Left lung (tissue), 10 donors: ENCODE results near the gene CRYL1. TPM values are rescaled to one million over a fixed set of nuclear protein-coding genes. Genes with fewer than 3 reads are reported as not detected.

ENCODE experiments used
- ATAC-seq: fragments of 200-7000 bp; cut with Tn5 transposase; one replicate; pipeline ENCODE4 v1.9.1; 2020; ENCODE audit warnings: moderate library complexity
- DNase-seq, 4 donors: peaks; one replicate each; pipeline ENCODE4 v3.0.0-alpha.2; 2013 to 2020
- H3K27ac ChIP-seq, 2 donors: fragments of 200-600 bp; sonication (generic) in 1 of 2; one replicate each; pipeline versions ENCODE4 v1.5.0 to v1.8.0; 2020 to 2021
- H3K27me3 ChIP-seq, 2 donors: fragments of 200-600 bp; sonication (generic) in 1 of 2; one replicate each; pipeline versions ENCODE4 v1.5.0 to v1.8.0; 2020 to 2021
- H3K36me3 ChIP-seq, 2 donors: fragments of 200-600 bp; sonication (generic) in 1 of 2; one replicate each; pipeline versions ENCODE4 v1.5.0 to v1.8.0; 2020 to 2021
- H3K4me1 ChIP-seq, 2 donors: fragments of 200-600 bp; one replicate each; pipeline ENCODE4 v1.8.0; 2021
- H3K4me3 ChIP-seq, 2 donors: fragments of 200-600 bp; sonication (generic) in 1 of 2; one replicate each; pipeline versions ENCODE4 v1.5.0 to v1.8.0; 2020 to 2021; ENCODE audit warnings: mild to moderate bottlenecking in 1 of 2
- H3K9me3 ChIP-seq, 2 donors: fragments of 200-600 bp; sonication (generic) in 1 of 2; one replicate each; pipeline versions ENCODE4 v1.5.0 to v1.8.0; 2020 to 2021
- CTCF ChIP-seq, 2 donors: fragments of 200-600 bp; sonication (generic) in 1 of 2; IDR thresholded peaks; one replicate each; pipeline versions ENCODE4 v1.5.0 to v1.8.0; 2021; ENCODE audit warnings: antibody characterized with exemption in 2 of 2
- intact Hi-C, 2 donors: fragments of 100-400 bp; cut with DNase I; formaldehyde crosslinking; loops; one replicate each; pipeline versions ENCODE4 v1.11.2 to v1.14.2; 2022
- polyA plus RNA-seq, 6 donors: library from polyadenylated mRNA; unstranded; fragments of 120-200 nt; gene quantifications; one replicate each; pipeline ENCODE4 v1.2.1, GENCODE V29; 2013; ENCODE audit not compliant: insufficient read length in 6 of 6
- total RNA-seq, 2 donors: library from RNA; stranded (reverse); fragmentation: NEBNext Ultra II Directional; extraction: Animal tissue kit (Norgen Biotek cat#: 25700); gene quantifications; one replicate each; pipeline ENCODE4 v1.2.1, GENCODE V29; 2021
- donor health status: DM: no; HTN: yes; CAD: no.
- donor health status: DM: no; HTN: no; CAD: no.

CRYL1 gene
- total and polyA plus RNA-seq, 8 donors: 15.5 to 31.8 (median 24.6) TPM

GRCh38 chr13:20451397-20451796 is 74.3 kb downstream of the CRYL1 start:
- no peaks in the 10 kb centered on the region for H3K36me3 ChIP-seq
- no peak for TF ChIP-seq CTCF (IDR thresholded peaks at IDR 0.05)
- no peak overlapping the region for H3K27ac ChIP-seq
- intact Hi-C loops: no loop called here
- no peak overlapping the region for H3K4me3 ChIP-seq
- DNase-seq: no peak
- no peaks in the 10 kb centered on the region for H3K27me3 ChIP-seq
- no peak for ATAC-seq
- H3K4me1 ChIP-seq: no peaks in the 10 kb centered on the region
- H3K9me3 ChIP-seq: peaks cover 0 to 30% of the 10 kb centered on the region in 2 donors

- ATAC-seq: no peak
- Histone ChIP-seq H3K4me1 (no peaks in the 10 kb centered on the region), H3K4me3 (no peak overlapping the region), H3K36me3 (no peaks in the 10 kb centered on the region), H3K9me3 (peaks cover 0 to 34% of the 10 kb centered on the region in 2 donors), H3K27me3 (no peaks in the 10 kb centered on the region), H3K27ac (no peak overlapping the region)
- DNase-seq: no peak
- intact Hi-C loops: no loop called here
- no peak for TF ChIP-seq CTCF (IDR thresholded peaks at IDR 0.05)
Observed at GRCh38 chr13:20448470-20448869, 77.2 kb downstream of the CRYL1 start.

- Histone ChIP-seq H3K4me3 (no peak overlapping the region), H3K27ac (no peak overlapping the region), H3K27me3 (no peaks in the 10 kb centered on the region), H3K9me3 (peaks cover 0 to 34% of the 10 kb centered on the region in 2 donors), H3K36me3 (no peaks in the 10 kb centered on the region), H3K4me1 (no peaks in the 10 kb centered on the region)
- ATAC-seq (no peak), DNase-seq (no peak)
- intact Hi-C loops: no loop called here
- TF ChIP-seq CTCF (IDR thresholded peaks at IDR 0.05): no peak
Observed at GRCh38 chr13:20446900-20447299, 78.8 kb downstream of the CRYL1 start.

- no peak overlapping the region for H3K4me3 ChIP-seq
- no peaks in the 10 kb centered on the region for H3K36me3 ChIP-seq
- TF ChIP-seq CTCF (IDR thresholded peaks at IDR 0.05): no peak
- peaks cover 0 to 34% of the 10 kb centered on the region in 2 donors for H3K9me3 ChIP-seq
- intact Hi-C loops: no loop called here
- H3K27me3 ChIP-seq: no peaks in the 10 kb centered on the region
- H3K27ac ChIP-seq: no peak overlapping the region
- H3K4me1 ChIP-seq: no peaks in the 10 kb centered on the region
- no peak for DNase-seq
- ATAC-seq: no peak
Observed at GRCh38 chr13:20446405-20446804, 79.3 kb downstream of the CRYL1 start.

GRCh38 chr13:20442798-20443381 is 82.8 kb downstream of the CRYL1 start:
- no peaks in the 10 kb centered on the region for H3K4me1 ChIP-seq
- no peak overlapping the region for H3K27ac ChIP-seq
- no peaks in the 10 kb centered on the region for H3K27me3 ChIP-seq
- TF ChIP-seq CTCF (IDR thresholded peaks at IDR 0.05): no peak
- peaks cover 0 to 13% of the 10 kb centered on the region in 2 donors for H3K9me3 ChIP-seq
- no peak overlapping the region for H3K4me3 ChIP-seq
- intact Hi-C loops: no loop called here
- H3K36me3 ChIP-seq: no peaks in the 10 kb centered on the region
- ATAC-seq (no peak), DNase-seq (no peak)
